Astrocyte of the cerebellum (primary cell): ENCODE measurements around the gene PIGR.

Source experiments
- DNase-seq: peaks from one replicate; pipeline ENCODE4 v3.0.0-alpha.2; 2011; ENCODE audit warnings: low read depth
- H3K4me3 ChIP-seq: 2 replicates; pipeline ENCODE4 v1.5.1; 2011; ENCODE audit warnings: mild to moderate bottlenecking, low read depth, low read length, moderate library complexity
- CTCF ChIP-seq: IDR thresholded peaks from 2 replicates; pipeline ENCODE4 v1.5.1; 2012; ENCODE audit warnings: low read length, low read depth, moderate library complexity, mild to moderate bottlenecking; ENCODE audit errors: missing control alignments
- in situ Hi-C: cut with HindIII; loops from 2 replicates; pipeline ENCODE4 v1.10.0; 2017; ENCODE audit warnings: low sequenced_read_pairs

Gene PIGR

GRCh38 chr1:206971029-206971655 lies 24.9 kb upstream of the PIGR start:
- no peak overlapping the region for H3K4me3 ChIP-seq
- DNase-seq = no peak
- in situ Hi-C loops = no loop called here
- no peak for TF ChIP-seq CTCF

GRCh38 chr1:206970446-206970845 lies 24.2 kb upstream of the PIGR start, which contains the start of gene FCAMR:
Gene FCAMR (minus strand): TSS chr1:206970460. CDS start chr1:206970125, 335 bp downstream.
- in situ Hi-C loops = no loop called here
- DNase-seq = no peak
- TF ChIP-seq CTCF = no peak
- no peak within 1 kb of the TSS for H3K4me3 ChIP-seq

- in situ Hi-C loops = no loop called here
- H3K4me3 ChIP-seq = no peak overlapping the region
- TF ChIP-seq CTCF = no peak
- DNase-seq = no peak
These were observed 22.8 kb upstream of the PIGR start for GRCh38 chr1:206969090-206969489.

GRCh38 chr1:206967096-206967849 lies 21.0 kb upstream of the PIGR start:
- in situ Hi-C loops = no loop called here
- DNase-seq = no peak
- no peak overlapping the region for H3K4me3 ChIP-seq
- no peak for TF ChIP-seq CTCF

- no peak overlapping the region for H3K4me3 ChIP-seq
- DNase-seq = no peak
- TF ChIP-seq CTCF = no peak
- in situ Hi-C loops = no loop called here
These were observed 19.5 kb upstream of the PIGR start for GRCh38 chr1:206965781-206966180.

GRCh38 chr1:206963740-206964139 lies 17.5 kb upstream of the PIGR start:
- DNase-seq = no peak
- TF ChIP-seq CTCF = no peak
- in situ Hi-C loops = no loop called here
- no peak overlapping the region for H3K4me3 ChIP-seq
